Type B pancreatic cell (in vitro differentiated cells): ENCODE results near the gene LANCL2. TPM values are rescaled to one million over a fixed set of nuclear protein-coding genes. Genes with fewer than 3 reads are reported as not detected.
A peak's percentile ranks its signal among the peaks of the same experiment; 100 is the strongest.

ENCODE experiments used
- DNase-seq: peaks from one replicate; pipeline ENCODE4 v3.0.0; 2021; ENCODE audit warnings: mixed read lengths; ENCODE audit not compliant: unreplicated experiment; ENCODE audit errors: extremely low spot score
- H3K27ac Mint-ChIP-seq: 2 replicates; pipeline ENCODE4 v1.8.0; 2021; ENCODE audit warnings: mild to moderate bottlenecking, mixed read lengths
- H3K27me3 Mint-ChIP-seq: 2 replicates; pipeline ENCODE4 v1.8.0; 2021; ENCODE audit warnings: mixed read lengths
- H3K36me3 Mint-ChIP-seq: 2 replicates; pipeline ENCODE4 v1.8.0; 2021; ENCODE audit warnings: mixed read lengths
- H3K4me1 Mint-ChIP-seq: one replicate; pipeline ENCODE4 v1.8.0; 2021; ENCODE audit warnings: mixed read lengths; ENCODE audit not compliant: unreplicated experiment
- H3K4me3 Mint-ChIP-seq: 2 replicates; pipeline ENCODE4 v1.8.0; 2021; ENCODE audit warnings: mild to moderate bottlenecking, mixed read lengths
- H3K9me3 Mint-ChIP-seq: 2 replicates; pipeline ENCODE4 v1.8.0; 2021; ENCODE audit warnings: mixed read lengths
- CTCF ChIP-seq: fragments of 200-600 bp; sonication (generic); conservative IDR thresholded peaks from 2 replicates; pipeline ENCODE4 v1.5.0; 2021; ENCODE audit warnings: antibody characterized with exemption, mild to moderate bottlenecking
- total RNA-seq: library from RNA; stranded (reverse); gene quantifications from 2 replicates; pipeline ENCODE4 v1.2.1, GENCODE V29; 2021; ENCODE audit warnings: low replicate concordance

The LANCL2 gene
- total RNA-seq, 1 donor from 2014 or later = 14.2 TPM

- no peak overlapping the region for H3K27ac Mint-ChIP-seq
- H3K9me3 Mint-ChIP-seq = peaks cover 15% of the 10 kb centered on the region
- H3K27me3 Mint-ChIP-seq = no peaks in the 10 kb centered on the region
- no peak for DNase-seq
- TF ChIP-seq CTCF = no peak
- H3K4me1 Mint-ChIP-seq = no peaks in the 10 kb centered on the region
- peaks cover 33% of the 10 kb centered on the region for H3K36me3 Mint-ChIP-seq
- H3K4me3 Mint-ChIP-seq = no peak overlapping the region
These were observed 99.3 kb downstream of the LANCL2 start for GRCh38 chr7:55464422-55464821.

- no peak overlapping the region for H3K27ac Mint-ChIP-seq
- no peaks in the 10 kb centered on the region for H3K27me3 Mint-ChIP-seq
- no peak for DNase-seq
- peaks cover 15% of the 10 kb centered on the region for H3K9me3 Mint-ChIP-seq
- H3K36me3 Mint-ChIP-seq = peaks cover 34% of the 10 kb centered on the region
- H3K4me1 Mint-ChIP-seq = peaks cover 5% of the 10 kb centered on the region
- TF ChIP-seq CTCF = no peak
- no peak overlapping the region for H3K4me3 Mint-ChIP-seq
These were observed 100.6 kb downstream of the LANCL2 start for GRCh38 chr7:55465691-55466090.

- Mint-ChIP-seq H3K27me3 (no peaks in the 10 kb centered on the region), H3K27ac (peak overlapping the region; percentile 75), H3K9me3 (peaks cover 9% of the 10 kb centered on the region), H3K4me1 (peaks cover 5% of the 10 kb centered on the region), H3K4me3 (peak overlapping the region; percentile 51), H3K36me3 (peaks cover 34% of the 10 kb centered on the region)
- DNase-seq = no peak
- TF ChIP-seq CTCF = no peak
These were observed 102.0 kb downstream of the LANCL2 start for GRCh38 chr7:55467047-55467593.

- H3K9me3 Mint-ChIP-seq = peaks cover 5% of the 10 kb centered on the region
- no peak overlapping the region for H3K27ac Mint-ChIP-seq
- H3K27me3 Mint-ChIP-seq = no peaks in the 10 kb centered on the region
- peaks cover 5% of the 10 kb centered on the region for H3K4me1 Mint-ChIP-seq
- peaks cover 29% of the 10 kb centered on the region for H3K36me3 Mint-ChIP-seq
- H3K4me3 Mint-ChIP-seq = no peak overlapping the region
- no peak for DNase-seq
- TF ChIP-seq CTCF = no peak
These were observed 103.4 kb downstream of the LANCL2 start for GRCh38 chr7:55468495-55468894.

GRCh38 chr7:55469271-55469681 lies 104.1 kb downstream of the LANCL2 start:
- Mint-ChIP-seq H3K9me3 (peaks cover 5% of the 10 kb centered on the region), H3K27me3 (no peaks in the 10 kb centered on the region), H3K36me3 (peaks cover 29% of the 10 kb centered on the region), H3K27ac (no peak overlapping the region), H3K4me3 (no peak overlapping the region), H3K4me1 (peaks cover 5% of the 10 kb centered on the region)
- DNase-seq = no peak
- no peak for TF ChIP-seq CTCF

GRCh38 chr7:55469721-55470120 lies 104.6 kb downstream of the LANCL2 start:
- peaks cover 5% of the 10 kb centered on the region for H3K9me3 Mint-ChIP-seq
- peaks cover 5% of the 10 kb centered on the region for H3K4me1 Mint-ChIP-seq
- no peak overlapping the region for H3K4me3 Mint-ChIP-seq
- no peak for TF ChIP-seq CTCF
- no peak for DNase-seq
- no peak overlapping the region for H3K27ac Mint-ChIP-seq
- H3K27me3 Mint-ChIP-seq = no peaks in the 10 kb centered on the region
- H3K36me3 Mint-ChIP-seq = peaks cover 26% of the 10 kb centered on the region
